Measurements from ENCODE around the gene SMIM43. TPM values are rescaled to one million over a fixed set of nuclear protein-coding genes. Genes with fewer than 3 reads are reported as not detected.

SMIM43 gene
- total RNA-seq, 2 experiments from 2014 or later: not detected

GRCh38 chr4:121783210-121783609, 18.2 kb upstream of the SMIM43 start:
- Histone ChIP-seq H3K9me3 (ENCODE audit: low read length) (no peaks in the 10 kb centered on the region), H3K4me2 (ENCODE audit: low read length) (no peak overlapping the region), H3K36me3 (ENCODE audit: insufficient read depth, low read length) (no peaks in the 10 kb centered on the region), H4K20me1 (ENCODE audit: insufficient read depth, low read length) (no peaks in the 10 kb centered on the region), H3K4me1 (ENCODE audit: insufficient read depth, low read length, poor library complexity, severe bottlenecking) (no peaks in the 10 kb centered on the region), H3K79me2 (ENCODE audit: insufficient read depth, low read depth, low read length) (no peaks in the 10 kb centered on the region), H3K4me3 (ENCODE audit: low read depth, low read length, poor library complexity, severe bottlenecking) (no peak overlapping the region), H3K9me2 (ENCODE audit: insufficient read depth, low read length) (no peaks in the 10 kb centered on the region), H3K27ac (ENCODE audit: low read depth, low read length, poor library complexity, severe bottlenecking) (no peak overlapping the region), H2AFZ (ENCODE audit: low read length) (no peak overlapping the region)
- TF ChIP-seq EZH2phosphoT487 (IDR thresholded peaks at IDR 0.05; ENCODE audit: borderline replicate concordance, low read depth, low read length) (no peak), CTCF (conservative IDR thresholded peaks at IDR 0.05; ENCODE audit: low read length) (no peak)
- no TSS peak for BruUV-seq (replicated peaks)
- DNase-seq (ENCODE audit: low spot score): no peak
- ChIA-PET CTCF (ENCODE audit: unreplicated experiment) (no interaction called here), POLR2A (no interaction called here)
- intact Hi-C loops (cut with micrococcal nuclease; ENCODE audit: unreplicated experiment): no loop called here

GRCh38 chr4:121778991-121779628, 14.1 kb upstream of the SMIM43 start:
- ChIA-PET CTCF (ENCODE audit: unreplicated experiment) (no interaction called here), POLR2A (interaction anchor here (0.7 to 1.2 kb wide), 4 partner anchors 8 to 670 kb away, joined by 3 to 4 read pairs (median 4); no protein-coding TSS in a partner anchor)
- DNase-seq (ENCODE audit: low spot score): no peak
- Histone ChIP-seq H3K9me3 (ENCODE audit: low read length) (no peaks in the 10 kb centered on the region), H2AFZ (ENCODE audit: low read length) (no peak overlapping the region), H3K4me1 (ENCODE audit: insufficient read depth, low read length, poor library complexity, severe bottlenecking) (no peaks in the 10 kb centered on the region), H3K9me2 (ENCODE audit: insufficient read depth, low read length) (no peaks in the 10 kb centered on the region), H3K4me3 (ENCODE audit: low read depth, low read length, poor library complexity, severe bottlenecking) (no peak overlapping the region), H3K27ac (ENCODE audit: low read depth, low read length, poor library complexity, severe bottlenecking) (no peak overlapping the region), H3K4me2 (ENCODE audit: low read length) (no peak overlapping the region), H3K36me3 (ENCODE audit: insufficient read depth, low read length) (no peaks in the 10 kb centered on the region), H4K20me1 (ENCODE audit: insufficient read depth, low read length) (no peaks in the 10 kb centered on the region), H3K79me2 (ENCODE audit: insufficient read depth, low read depth, low read length) (no peaks in the 10 kb centered on the region)
- TF ChIP-seq CTCF (conservative IDR thresholded peaks at IDR 0.05; ENCODE audit: low read length) (no peak), EZH2phosphoT487 (IDR thresholded peaks at IDR 0.05; ENCODE audit: borderline replicate concordance, low read depth, low read length) (no peak)
- no TSS peak for BruUV-seq (replicated peaks)
- intact Hi-C loops (cut with micrococcal nuclease; ENCODE audit: unreplicated experiment): no loop called here

DNA sequence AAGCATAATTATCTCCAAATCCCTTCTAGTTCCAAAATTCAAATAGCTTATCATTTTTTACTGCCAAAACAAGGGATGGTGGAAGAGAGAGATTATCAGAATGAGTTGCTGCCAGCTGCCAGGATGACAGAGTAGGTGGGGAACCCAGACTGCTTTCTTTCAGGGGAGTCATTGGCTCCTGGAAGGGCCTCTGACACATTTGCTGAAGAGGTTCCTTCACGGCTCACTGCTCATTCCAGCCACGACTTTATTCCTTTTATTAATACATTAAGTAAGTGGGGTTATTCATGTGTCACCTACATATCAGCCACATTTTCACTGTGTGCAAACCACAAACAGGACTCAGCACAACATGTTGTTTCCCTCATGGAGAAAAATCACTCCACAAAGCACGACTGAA, 12.7 kb upstream of the SMIM43 start:
- BruUV-seq (replicated peaks): no TSS peak
- H3K27ac ChIP-seq (ENCODE audit: low read depth, low read length, poor library complexity, severe bottlenecking): no peak overlapping the region
- no peak overlapping the region for H3K4me2 ChIP-seq (ENCODE audit: low read length)
- no peaks in the 10 kb centered on the region for H4K20me1 ChIP-seq (ENCODE audit: insufficient read depth, low read length)
- H3K4me1 ChIP-seq (ENCODE audit: insufficient read depth, low read length, poor library complexity, severe bottlenecking): no peaks in the 10 kb centered on the region
- H2AFZ ChIP-seq (ENCODE audit: low read length): no peak overlapping the region
- CTCF ChIA-PET (ENCODE audit: unreplicated experiment): no interaction called here
- H3K9me2 ChIP-seq (ENCODE audit: insufficient read depth, low read length): no peaks in the 10 kb centered on the region
- intact Hi-C loops (cut with micrococcal nuclease; ENCODE audit: unreplicated experiment): no loop called here
- TF ChIP-seq EZH2phosphoT487 (IDR thresholded peaks at IDR 0.05; ENCODE audit: borderline replicate concordance, low read depth, low read length) (no peak), CTCF (conservative IDR thresholded peaks at IDR 0.05; ENCODE audit: low read length) (no peak)
- POLR2A ChIA-PET: interaction anchor here (0.6 kb wide), 1 partner anchor 406 kb away, joined by 6 read pairs; no protein-coding TSS in a partner anchor
- no peaks in the 10 kb centered on the region for H3K36me3 ChIP-seq (ENCODE audit: insufficient read depth, low read length)
- H3K9me3 ChIP-seq (ENCODE audit: low read length): no peaks in the 10 kb centered on the region
- no peak overlapping the region for H3K4me3 ChIP-seq (ENCODE audit: low read depth, low read length, poor library complexity, severe bottlenecking)
- no peak for DNase-seq (ENCODE audit: low spot score)
- H3K79me2 ChIP-seq (ENCODE audit: insufficient read depth, low read depth, low read length): no peaks in the 10 kb centered on the region

Data from OCI-LY7 (cell line).